H1 (cell line): ENCODE data around the gene ABHD16A. TPM values are rescaled to one million over a fixed set of nuclear protein-coding genes. Genes with fewer than 3 reads are reported as not detected.

Experiments
- CREB1 ChIP-seq: IDR thresholded peaks from 2 replicates; pipeline ENCODE4 v1.6.1; 2012; ENCODE audit warnings: inconsistent platforms
- JUND ChIP-seq: IDR thresholded peaks from 2 replicates; pipeline ENCODE4 v1.6.1; 2011; ENCODE audit warnings: mild to moderate bottlenecking, improper control_type of control experiment, low read length
- KDM5A ChIP-seq: fragments of 200-600 bp; IDR thresholded peaks from 2 replicates; pipeline ENCODE4 v1.7.1; 2012; ENCODE audit warnings: mild to moderate bottlenecking, low read length, inconsistent platforms, mixed read lengths
- NRF1 ChIP-seq: IDR thresholded peaks from 2 replicates; pipeline ENCODE4 v1.6.1; 2011; ENCODE audit warnings: mild to moderate bottlenecking, low read depth, low read length, improper control_type of control experiment
- SIRT6 ChIP-seq: IDR thresholded peaks from one replicate; pipeline ENCODE4 v1.7.1; 2012; ENCODE audit warnings: low read length, inconsistent platforms
- SIX5 ChIP-seq: IDR thresholded peaks from 2 replicates; pipeline ENCODE4 v1.6.1; 2011; ENCODE audit warnings: mild to moderate bottlenecking, low read depth, low read length
- SP1 ChIP-seq: IDR thresholded peaks from 2 replicates; pipeline ENCODE4 v1.6.1; 2011; ENCODE audit warnings: low read depth, low read length
- SP4 ChIP-seq: IDR thresholded peaks from 2 replicates; pipeline ENCODE4 v1.6.1; 2012; ENCODE audit warnings: low read length, inconsistent platforms
- TAF7 ChIP-seq: optimal IDR thresholded peaks from 2 replicates; pipeline ENCODE3; 2011; ENCODE audit warnings: low read depth, mild to moderate bottlenecking, inconsistent platforms, low read length, moderate library complexity, borderline replicate concordance
- ZNF274 ChIP-seq: IDR thresholded peaks from 2 replicates; pipeline ENCODE4 v1.7.0; 2012; ENCODE audit warnings: low read length, borderline replicate concordance; ENCODE audit errors: extremely low read depth
- polyA plus RNA-seq, 7 experiments: library from polyadenylated mRNA; depleted of rRNA in 3 of 7; stranded (reverse) in 5 of 7; unstranded in 2 of 7; fragments of >200 nt in 5 of 7; fragments of 200-250 nt in 2 of 7; gene quantifications; 1 replicate in 5 of 7; 2 replicates in 1 of 7; 4 replicates in 1 of 7; pipeline versions ENCODE4 v1.2.1 to v1.2.3, GENCODE V29; 2011 to 2013; ENCODE audit warnings: missing spikeins in 2 of 7, mixed read lengths in 2 of 7
- total RNA-seq: library from RNA; stranded (reverse); fragmentation: NEBNext Ultra II Directional; extraction: Animal tissue kit (Norgen Biotek cat#: 25700); gene quantifications from 2 replicates; pipeline ENCODE4 v1.2.1, GENCODE V29; 2021
- TF ChIP-seq, protein P1 (sequence below): fragments of 300-600 bp; sonication (generic); IDR thresholded peaks from 2 replicates; pipeline ENCODE4 v1.7.1; 2012; ENCODE audit warnings: low read length, moderate library complexity, mild to moderate bottlenecking, inconsistent platforms; ENCODE audit not compliant: insufficient replicate concordance

Gene ABHD16A
- total and polyA plus RNA-seq, 2 of the 8 experiments (the other 6 are each of a cell fraction or from before 2014, with no cell fraction given), result 32.9 to 40.2 TPM

DNA sequence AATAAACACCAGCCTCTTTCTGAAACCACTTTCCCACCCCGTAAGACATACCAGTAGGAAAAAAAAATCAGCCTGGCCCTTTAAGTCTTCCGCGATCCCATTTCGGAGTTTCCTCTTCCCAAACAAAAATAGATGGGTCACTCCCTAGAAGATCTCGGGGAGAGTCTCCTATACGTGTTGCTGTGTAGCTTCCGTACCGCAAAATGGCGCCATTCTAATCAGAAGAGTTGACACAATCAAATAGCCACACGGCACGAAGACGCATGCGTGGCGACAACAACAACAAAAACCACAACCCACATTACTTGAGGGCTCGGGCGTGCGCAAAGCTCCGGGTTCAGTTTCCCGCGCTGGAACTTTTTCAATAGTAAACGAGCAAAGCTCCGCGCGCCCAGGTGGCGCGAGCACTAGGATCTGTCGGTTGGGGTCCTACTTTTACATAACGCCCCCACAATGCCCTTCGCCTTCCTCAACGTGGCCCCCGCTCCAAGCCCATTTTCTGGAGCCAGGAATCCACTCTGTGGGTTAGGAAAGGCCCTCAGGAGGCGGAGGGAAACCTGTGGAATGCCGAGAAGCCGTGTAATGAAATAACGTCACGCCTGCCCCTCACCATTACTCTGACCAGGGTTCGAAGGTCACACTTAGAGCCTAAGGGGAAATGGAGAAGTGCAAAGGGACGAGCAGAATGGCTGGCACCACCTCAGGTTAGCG is 38.2 kb downstream of the ABHD16A start, which contains the start of gene GPANK1 (continued):
- no peak for TF ChIP-seq JUND
- no peak for TF ChIP-seq SIX5
- no peak for TF ChIP-seq SP1
- no peak for TF ChIP-seq ZNF274
- TF ChIP-seq SP4, result no peak; the same call in 1 of the 2 replicates
- TF ChIP-seq, protein P1, sequence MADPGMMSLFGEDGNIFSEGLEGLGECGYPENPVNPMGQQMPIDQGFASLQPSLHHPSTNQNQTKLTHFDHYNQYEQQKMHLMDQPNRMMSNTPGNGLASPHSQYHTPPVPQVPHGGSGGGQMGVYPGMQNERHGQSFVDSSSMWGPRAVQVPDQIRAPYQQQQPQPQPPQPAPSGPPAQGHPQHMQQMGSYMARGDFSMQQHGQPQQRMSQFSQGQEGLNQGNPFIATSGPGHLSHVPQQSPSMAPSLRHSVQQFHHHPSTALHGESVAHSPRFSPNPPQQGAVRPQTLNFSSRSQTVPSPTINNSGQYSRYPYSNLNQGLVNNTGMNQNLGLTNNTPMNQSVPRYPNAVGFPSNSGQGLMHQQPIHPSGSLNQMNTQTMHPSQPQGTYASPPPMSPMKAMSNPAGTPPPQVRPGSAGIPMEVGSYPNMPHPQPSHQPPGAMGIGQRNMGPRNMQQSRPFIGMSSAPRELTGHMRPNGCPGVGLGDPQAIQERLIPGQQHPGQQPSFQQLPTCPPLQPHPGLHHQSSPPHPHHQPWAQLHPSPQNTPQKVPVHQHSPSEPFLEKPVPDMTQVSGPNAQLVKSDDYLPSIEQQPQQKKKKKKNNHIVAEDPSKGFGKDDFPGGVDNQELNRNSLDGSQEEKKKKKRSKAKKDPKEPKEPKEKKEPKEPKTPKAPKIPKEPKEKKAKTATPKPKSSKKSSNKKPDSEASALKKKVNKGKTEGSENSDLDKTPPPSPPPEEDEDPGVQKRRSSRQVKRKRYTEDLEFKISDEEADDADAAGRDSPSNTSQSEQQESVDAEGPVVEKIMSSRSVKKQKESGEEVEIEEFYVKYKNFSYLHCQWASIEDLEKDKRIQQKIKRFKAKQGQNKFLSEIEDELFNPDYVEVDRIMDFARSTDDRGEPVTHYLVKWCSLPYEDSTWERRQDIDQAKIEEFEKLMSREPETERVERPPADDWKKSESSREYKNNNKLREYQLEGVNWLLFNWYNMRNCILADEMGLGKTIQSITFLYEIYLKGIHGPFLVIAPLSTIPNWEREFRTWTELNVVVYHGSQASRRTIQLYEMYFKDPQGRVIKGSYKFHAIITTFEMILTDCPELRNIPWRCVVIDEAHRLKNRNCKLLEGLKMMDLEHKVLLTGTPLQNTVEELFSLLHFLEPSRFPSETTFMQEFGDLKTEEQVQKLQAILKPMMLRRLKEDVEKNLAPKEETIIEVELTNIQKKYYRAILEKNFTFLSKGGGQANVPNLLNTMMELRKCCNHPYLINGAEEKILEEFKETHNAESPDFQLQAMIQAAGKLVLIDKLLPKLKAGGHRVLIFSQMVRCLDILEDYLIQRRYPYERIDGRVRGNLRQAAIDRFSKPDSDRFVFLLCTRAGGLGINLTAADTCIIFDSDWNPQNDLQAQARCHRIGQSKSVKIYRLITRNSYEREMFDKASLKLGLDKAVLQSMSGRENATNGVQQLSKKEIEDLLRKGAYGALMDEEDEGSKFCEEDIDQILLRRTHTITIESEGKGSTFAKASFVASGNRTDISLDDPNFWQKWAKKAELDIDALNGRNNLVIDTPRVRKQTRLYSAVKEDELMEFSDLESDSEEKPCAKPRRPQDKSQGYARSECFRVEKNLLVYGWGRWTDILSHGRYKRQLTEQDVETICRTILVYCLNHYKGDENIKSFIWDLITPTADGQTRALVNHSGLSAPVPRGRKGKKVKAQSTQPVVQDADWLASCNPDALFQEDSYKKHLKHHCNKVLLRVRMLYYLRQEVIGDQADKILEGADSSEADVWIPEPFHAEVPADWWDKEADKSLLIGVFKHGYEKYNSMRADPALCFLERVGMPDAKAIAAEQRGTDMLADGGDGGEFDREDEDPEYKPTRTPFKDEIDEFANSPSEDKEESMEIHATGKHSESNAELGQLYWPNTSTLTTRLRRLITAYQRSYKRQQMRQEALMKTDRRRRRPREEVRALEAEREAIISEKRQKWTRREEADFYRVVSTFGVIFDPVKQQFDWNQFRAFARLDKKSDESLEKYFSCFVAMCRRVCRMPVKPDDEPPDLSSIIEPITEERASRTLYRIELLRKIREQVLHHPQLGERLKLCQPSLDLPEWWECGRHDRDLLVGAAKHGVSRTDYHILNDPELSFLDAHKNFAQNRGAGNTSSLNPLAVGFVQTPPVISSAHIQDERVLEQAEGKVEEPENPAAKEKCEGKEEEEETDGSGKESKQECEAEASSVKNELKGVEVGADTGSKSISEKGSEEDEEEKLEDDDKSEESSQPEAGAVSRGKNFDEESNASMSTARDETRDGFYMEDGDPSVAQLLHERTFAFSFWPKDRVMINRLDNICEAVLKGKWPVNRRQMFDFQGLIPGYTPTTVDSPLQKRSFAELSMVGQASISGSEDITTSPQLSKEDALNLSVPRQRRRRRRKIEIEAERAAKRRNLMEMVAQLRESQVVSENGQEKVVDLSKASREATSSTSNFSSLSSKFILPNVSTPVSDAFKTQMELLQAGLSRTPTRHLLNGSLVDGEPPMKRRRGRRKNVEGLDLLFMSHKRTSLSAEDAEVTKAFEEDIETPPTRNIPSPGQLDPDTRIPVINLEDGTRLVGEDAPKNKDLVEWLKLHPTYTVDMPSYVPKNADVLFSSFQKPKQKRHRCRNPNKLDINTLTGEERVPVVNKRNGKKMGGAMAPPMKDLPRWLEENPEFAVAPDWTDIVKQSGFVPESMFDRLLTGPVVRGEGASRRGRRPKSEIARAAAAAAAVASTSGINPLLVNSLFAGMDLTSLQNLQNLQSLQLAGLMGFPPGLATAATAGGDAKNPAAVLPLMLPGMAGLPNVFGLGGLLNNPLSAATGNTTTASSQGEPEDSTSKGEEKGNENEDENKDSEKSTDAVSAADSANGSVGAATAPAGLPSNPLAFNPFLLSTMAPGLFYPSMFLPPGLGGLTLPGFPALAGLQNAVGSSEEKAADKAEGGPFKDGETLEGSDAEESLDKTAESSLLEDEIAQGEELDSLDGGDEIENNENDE, result no peak
- peak; percentile 28; the same call in 1 of the 2 replicates for TF ChIP-seq CREB1
- no peak for TF ChIP-seq SIRT6
- peak; percentile 48 for TF ChIP-seq NRF1
- peak; percentile 37; the same call in 1 of the 2 replicates for TF ChIP-seq KDM5A
- TF ChIP-seq TAF7, result no peak
